HepG2 (cell line): Measurements from ENCODE around the gene MBD3L3.

Source experiments
- JUND ChIP-seq: sonication (generic); formaldehyde crosslinking; IDR thresholded peaks from 2 replicates; pipeline ENCODE4 v1.8.0; 2022; ENCODE audit warnings: mild to moderate bottlenecking, missing genetic modification reagents
- ZFY ChIP-seq: sonication (generic); formaldehyde crosslinking; IDR thresholded peaks from 2 replicates; pipeline ENCODE4 v1.4.0; 2020; ENCODE audit warnings: missing genetic modification reagents
- ZKSCAN1 ChIP-seq: fragments of 150-350 bp; IDR thresholded peaks from 2 replicates; pipeline ENCODE4 v1.6.1; 2014; ENCODE audit warnings: low read length
- ZKSCAN8 ChIP-seq: IDR thresholded peaks from 2 replicates; pipeline ENCODE4 v1.6.1; 2016; ENCODE audit warnings: borderline replicate concordance, missing genetic modification reagents, missing compliant biosample characterization
- ZNF282 ChIP-seq: fragments of 450-650 bp; IDR thresholded peaks from 2 replicates; pipeline ENCODE4 v1.6.1; 2018; ENCODE audit not compliant: partially characterized antibody
- ZNF619 ChIP-seq: sonication (generic); formaldehyde crosslinking; IDR thresholded peaks from 2 replicates; pipeline ENCODE4 v1.4.0; 2020; ENCODE audit warnings: mild to moderate bottlenecking, missing genetic modification reagents
- TF ChIP-seq, protein P1 (sequence below): sonication (generic); formaldehyde crosslinking; IDR thresholded peaks from 2 replicates; pipeline ENCODE4 v1.5.0; 2020; ENCODE audit warnings: mild to moderate bottlenecking, missing genetic modification reagents, moderate library complexity
- TF ChIP-seq, protein P2 (sequence below): sonication (generic); formaldehyde crosslinking; conservative IDR thresholded peaks from 2 replicates; pipeline ENCODE4 v1.5.0; 2020; ENCODE audit warnings: missing genetic modification reagents
- TF ChIP-seq, protein P3 (sequence below): IDR thresholded peaks from 2 replicates; pipeline ENCODE4 v1.6.1; 2012; ENCODE audit warnings: inconsistent platforms

DNA sequence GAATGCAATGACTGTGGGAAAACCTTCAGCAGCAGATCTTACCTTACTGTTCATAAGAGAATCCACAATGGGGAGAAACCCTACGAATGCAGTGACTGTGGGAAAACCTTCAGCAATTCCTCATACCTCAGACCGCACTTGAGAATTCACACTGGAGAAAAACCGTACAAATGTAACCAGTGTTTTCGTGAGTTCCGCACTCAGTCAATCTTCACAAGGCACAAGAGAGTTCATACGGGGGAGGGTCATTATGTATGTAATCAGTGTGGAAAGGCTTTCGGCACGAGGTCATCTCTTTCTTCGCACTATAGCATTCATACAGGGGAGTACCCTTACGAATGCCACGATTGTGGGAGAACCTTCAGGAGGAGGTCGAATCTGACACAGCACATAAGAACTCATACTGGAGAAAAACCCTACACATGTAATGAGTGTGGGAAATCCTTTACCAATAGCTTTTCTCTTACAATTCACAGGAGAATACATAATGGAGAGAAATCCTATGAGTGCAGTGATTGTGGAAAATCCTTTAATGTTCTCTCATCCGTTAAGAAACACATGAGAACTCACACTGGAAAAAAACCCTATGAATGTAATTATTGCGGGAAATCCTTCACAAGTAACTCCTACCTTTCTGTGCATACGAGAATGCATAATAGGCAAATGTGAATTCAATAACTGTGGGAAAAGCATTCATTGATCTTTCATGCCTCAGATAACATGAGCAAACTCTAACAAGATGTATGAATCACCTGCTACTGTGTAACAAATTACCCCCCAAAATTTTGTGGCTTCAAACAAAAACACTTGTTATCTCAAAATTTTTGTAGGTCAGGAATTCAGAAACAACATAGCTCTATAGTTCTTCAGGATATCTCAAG, 24.8 kb upstream of the MBD3L3 start:
- TF ChIP-seq, protein P1, sequence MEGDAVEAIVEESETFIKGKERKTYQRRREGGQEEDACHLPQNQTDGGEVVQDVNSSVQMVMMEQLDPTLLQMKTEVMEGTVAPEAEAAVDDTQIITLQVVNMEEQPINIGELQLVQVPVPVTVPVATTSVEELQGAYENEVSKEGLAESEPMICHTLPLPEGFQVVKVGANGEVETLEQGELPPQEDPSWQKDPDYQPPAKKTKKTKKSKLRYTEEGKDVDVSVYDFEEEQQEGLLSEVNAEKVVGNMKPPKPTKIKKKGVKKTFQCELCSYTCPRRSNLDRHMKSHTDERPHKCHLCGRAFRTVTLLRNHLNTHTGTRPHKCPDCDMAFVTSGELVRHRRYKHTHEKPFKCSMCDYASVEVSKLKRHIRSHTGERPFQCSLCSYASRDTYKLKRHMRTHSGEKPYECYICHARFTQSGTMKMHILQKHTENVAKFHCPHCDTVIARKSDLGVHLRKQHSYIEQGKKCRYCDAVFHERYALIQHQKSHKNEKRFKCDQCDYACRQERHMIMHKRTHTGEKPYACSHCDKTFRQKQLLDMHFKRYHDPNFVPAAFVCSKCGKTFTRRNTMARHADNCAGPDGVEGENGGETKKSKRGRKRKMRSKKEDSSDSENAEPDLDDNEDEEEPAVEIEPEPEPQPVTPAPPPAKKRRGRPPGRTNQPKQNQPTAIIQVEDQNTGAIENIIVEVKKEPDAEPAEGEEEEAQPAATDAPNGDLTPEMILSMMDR = no peak
- TF ChIP-seq, protein P2, sequence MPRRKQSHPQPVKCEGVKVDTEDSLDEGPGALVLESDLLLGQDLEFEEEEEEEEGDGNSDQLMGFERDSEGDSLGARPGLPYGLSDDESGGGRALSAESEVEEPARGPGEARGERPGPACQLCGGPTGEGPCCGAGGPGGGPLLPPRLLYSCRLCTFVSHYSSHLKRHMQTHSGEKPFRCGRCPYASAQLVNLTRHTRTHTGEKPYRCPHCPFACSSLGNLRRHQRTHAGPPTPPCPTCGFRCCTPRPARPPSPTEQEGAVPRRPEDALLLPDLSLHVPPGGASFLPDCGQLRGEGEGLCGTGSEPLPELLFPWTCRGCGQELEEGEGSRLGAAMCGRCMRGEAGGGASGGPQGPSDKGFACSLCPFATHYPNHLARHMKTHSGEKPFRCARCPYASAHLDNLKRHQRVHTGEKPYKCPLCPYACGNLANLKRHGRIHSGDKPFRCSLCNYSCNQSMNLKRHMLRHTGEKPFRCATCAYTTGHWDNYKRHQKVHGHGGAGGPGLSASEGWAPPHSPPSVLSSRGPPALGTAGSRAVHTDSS (CRISPR knock-in tag) = no peak
- TF ChIP-seq ZFY (CRISPR knock-in tag) (no peak), JUND (CRISPR knock-in tag) (no peak), ZKSCAN8 (CRISPR knock-in tag) (no peak), ZNF619 (no peak), ZNF282 (no peak), ZKSCAN1 (no peak)
- TF ChIP-seq, protein P3, sequence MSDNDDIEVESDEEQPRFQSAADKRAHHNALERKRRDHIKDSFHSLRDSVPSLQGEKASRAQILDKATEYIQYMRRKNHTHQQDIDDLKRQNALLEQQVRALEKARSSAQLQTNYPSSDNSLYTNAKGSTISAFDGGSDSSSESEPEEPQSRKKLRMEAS = no peak
